Type B pancreatic cell (in vitro differentiated cells): ENCODE results near the gene SLC22A23. TPM values are rescaled to one million over a fixed set of nuclear protein-coding genes. Genes with fewer than 3 reads are reported as not detected.

Source experiments
- DNase-seq: peaks from one replicate; pipeline ENCODE4 v3.0.0; 2021; ENCODE audit warnings: mixed read lengths; ENCODE audit not compliant: unreplicated experiment; ENCODE audit errors: extremely low spot score
- H3K27ac Mint-ChIP-seq: 2 replicates; pipeline ENCODE4 v1.8.0; 2021; ENCODE audit warnings: mild to moderate bottlenecking, mixed read lengths
- H3K27me3 Mint-ChIP-seq: 2 replicates; pipeline ENCODE4 v1.8.0; 2021; ENCODE audit warnings: mixed read lengths
- H3K36me3 Mint-ChIP-seq: 2 replicates; pipeline ENCODE4 v1.8.0; 2021; ENCODE audit warnings: mixed read lengths
- H3K4me1 Mint-ChIP-seq: one replicate; pipeline ENCODE4 v1.8.0; 2021; ENCODE audit warnings: mixed read lengths; ENCODE audit not compliant: unreplicated experiment
- H3K4me3 Mint-ChIP-seq: 2 replicates; pipeline ENCODE4 v1.8.0; 2021; ENCODE audit warnings: mild to moderate bottlenecking, mixed read lengths
- H3K9me3 Mint-ChIP-seq: 2 replicates; pipeline ENCODE4 v1.8.0; 2021; ENCODE audit warnings: mixed read lengths
- total RNA-seq: library from RNA; stranded (reverse); gene quantifications from 2 replicates; pipeline ENCODE4 v1.2.1, GENCODE V29; 2021; ENCODE audit warnings: low replicate concordance
- TF ChIP-seq, protein P1 (sequence below): fragments of 200-600 bp; sonication (generic); conservative IDR thresholded peaks from 2 replicates; pipeline ENCODE4 v1.5.0; 2021; ENCODE audit warnings: antibody characterized with exemption, mild to moderate bottlenecking

Gene SLC22A23
- total RNA-seq, 1 donor from 2014 or later: 36.6 TPM

DNA sequence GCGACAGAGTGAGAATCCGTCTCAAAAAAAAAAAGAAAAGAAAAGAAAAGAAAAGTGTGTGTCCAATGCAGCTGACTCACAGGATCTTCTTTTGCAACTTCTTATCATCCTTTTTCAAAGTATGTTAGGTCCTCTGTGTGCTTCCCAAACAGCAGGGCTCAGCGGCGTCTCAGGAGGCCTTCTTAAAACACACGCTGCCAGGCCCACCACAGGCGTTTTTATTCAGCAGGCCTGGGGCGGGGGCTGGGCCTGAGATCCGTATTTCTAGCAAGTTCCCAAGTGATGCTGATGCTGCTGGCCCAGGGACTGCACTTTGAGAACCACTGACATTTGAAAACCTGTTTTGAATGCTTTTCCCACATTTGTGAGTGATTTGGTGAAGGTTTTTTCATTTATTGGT lies 141.0 kb downstream of the SLC22A23 start:
- peaks cover 28% of the 10 kb centered on the region for H3K36me3 Mint-ChIP-seq
- H3K4me3 Mint-ChIP-seq: no peak overlapping the region
- H3K27me3 Mint-ChIP-seq: no peaks in the 10 kb centered on the region
- TF ChIP-seq, protein P1, sequence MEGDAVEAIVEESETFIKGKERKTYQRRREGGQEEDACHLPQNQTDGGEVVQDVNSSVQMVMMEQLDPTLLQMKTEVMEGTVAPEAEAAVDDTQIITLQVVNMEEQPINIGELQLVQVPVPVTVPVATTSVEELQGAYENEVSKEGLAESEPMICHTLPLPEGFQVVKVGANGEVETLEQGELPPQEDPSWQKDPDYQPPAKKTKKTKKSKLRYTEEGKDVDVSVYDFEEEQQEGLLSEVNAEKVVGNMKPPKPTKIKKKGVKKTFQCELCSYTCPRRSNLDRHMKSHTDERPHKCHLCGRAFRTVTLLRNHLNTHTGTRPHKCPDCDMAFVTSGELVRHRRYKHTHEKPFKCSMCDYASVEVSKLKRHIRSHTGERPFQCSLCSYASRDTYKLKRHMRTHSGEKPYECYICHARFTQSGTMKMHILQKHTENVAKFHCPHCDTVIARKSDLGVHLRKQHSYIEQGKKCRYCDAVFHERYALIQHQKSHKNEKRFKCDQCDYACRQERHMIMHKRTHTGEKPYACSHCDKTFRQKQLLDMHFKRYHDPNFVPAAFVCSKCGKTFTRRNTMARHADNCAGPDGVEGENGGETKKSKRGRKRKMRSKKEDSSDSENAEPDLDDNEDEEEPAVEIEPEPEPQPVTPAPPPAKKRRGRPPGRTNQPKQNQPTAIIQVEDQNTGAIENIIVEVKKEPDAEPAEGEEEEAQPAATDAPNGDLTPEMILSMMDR: no peak
- DNase-seq: no peak
- H3K9me3 Mint-ChIP-seq: no peaks in the 10 kb centered on the region
- H3K4me1 Mint-ChIP-seq: peaks cover 25% of the 10 kb centered on the region
- H3K27ac Mint-ChIP-seq: no peak overlapping the region

DNA sequence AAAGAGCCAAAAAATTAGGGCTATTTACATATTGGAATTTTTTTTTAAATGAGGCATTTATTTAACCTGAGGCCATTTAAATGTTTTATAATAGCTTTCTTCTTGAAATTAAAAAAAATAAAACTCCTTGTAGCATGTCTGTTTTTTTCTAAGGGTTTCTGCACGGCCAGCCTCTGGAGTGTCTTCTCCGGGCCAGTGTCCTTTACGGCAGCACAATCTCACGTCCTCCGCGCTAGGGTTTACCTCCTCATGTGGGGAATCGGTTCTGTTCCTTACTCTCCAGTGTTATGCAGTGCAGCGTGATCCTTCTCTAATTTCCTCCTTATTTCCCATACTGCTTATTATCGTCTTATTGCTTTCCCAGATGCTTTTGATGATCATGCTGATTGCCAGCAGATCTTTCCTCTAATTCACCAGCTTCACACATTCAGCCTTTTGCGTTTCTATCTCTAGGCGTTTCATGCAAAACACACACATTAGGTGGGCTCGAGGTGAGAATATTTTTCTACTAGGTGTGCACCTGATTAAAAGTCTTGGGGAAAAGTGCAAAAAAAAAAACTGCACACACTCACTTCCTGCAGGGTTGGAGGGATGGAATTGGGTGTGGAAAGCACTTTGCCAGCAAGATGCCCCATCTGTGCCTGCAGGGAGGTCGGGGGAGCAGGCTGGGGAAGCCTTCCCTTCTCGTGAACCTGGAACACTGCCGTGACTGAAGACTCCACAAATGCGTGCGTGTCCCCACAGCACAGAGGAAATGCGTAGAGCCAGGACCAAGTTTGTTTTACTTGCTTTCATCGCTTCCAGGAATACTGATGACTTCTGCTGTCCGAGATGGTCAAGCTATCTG lies 142.0 kb downstream of the SLC22A23 start:
- no peaks in the 10 kb centered on the region for H3K27me3 Mint-ChIP-seq
- H3K4me3 Mint-ChIP-seq: no peak overlapping the region
- peaks cover 28% of the 10 kb centered on the region for H3K36me3 Mint-ChIP-seq
- TF ChIP-seq, protein P1: no peak
- no peaks in the 10 kb centered on the region for H3K9me3 Mint-ChIP-seq
- peaks cover 25% of the 10 kb centered on the region for H3K4me1 Mint-ChIP-seq
- no peak for DNase-seq
- H3K27ac Mint-ChIP-seq: no peak overlapping the region

- no peaks in the 10 kb centered on the region for H3K27me3 Mint-ChIP-seq
- H3K9me3 Mint-ChIP-seq: no peaks in the 10 kb centered on the region
- TF ChIP-seq, protein P1: no peak
- no peak for DNase-seq
- H3K4me1 Mint-ChIP-seq: peaks cover 21% of the 10 kb centered on the region
- H3K27ac Mint-ChIP-seq: no peak overlapping the region
- peaks cover 28% of the 10 kb centered on the region for H3K36me3 Mint-ChIP-seq
- H3K4me3 Mint-ChIP-seq: no peak overlapping the region
These were observed 142.7 kb downstream of the SLC22A23 start for GRCh38 chr6:3314176-3314575.

GRCh38 chr6:3312604-3313231 lies 144.1 kb downstream of the SLC22A23 start:
- TF ChIP-seq, protein P1: no peak
- Mint-ChIP-seq H3K4me3 (no peak overlapping the region), H3K4me1 (peaks cover 7% of the 10 kb centered on the region), H3K27me3 (no peaks in the 10 kb centered on the region), H3K36me3 (peaks cover 32% of the 10 kb centered on the region), H3K27ac (no peak overlapping the region), H3K9me3 (no peaks in the 10 kb centered on the region)
- no peak for DNase-seq

- Mint-ChIP-seq H3K4me3 (no peak overlapping the region), H3K4me1 (peaks cover 4% of the 10 kb centered on the region), H3K9me3 (no peaks in the 10 kb centered on the region), H3K27me3 (no peaks in the 10 kb centered on the region), H3K36me3 (peaks cover 26% of the 10 kb centered on the region), H3K27ac (no peak overlapping the region)
- TF ChIP-seq, protein P1: no peak
- no peak for DNase-seq
These were observed 145.0 kb downstream of the SLC22A23 start for GRCh38 chr6:3311826-3312225.
